ENCODE measurements around the gene GALNT12. TPM values are rescaled to one million over a fixed set of nuclear protein-coding genes. Genes with fewer than 3 reads are reported as not detected.

GALNT12 gene
- total RNA-seq, 1 donor from 2014 or later, result 2.6 TPM

- Histone ChIP-seq H3K36me3 (ENCODE audit: control insufficient read depth, insufficient read depth, low read length) (peaks cover 7% of the 10 kb centered on the region), H3K4me3 (ENCODE audit: low read depth, low read length) (no peak overlapping the region), H3K27me3 (ENCODE audit: control insufficient read depth, insufficient read depth, low read length) (no peaks in the 10 kb centered on the region)
- TF ChIP-seq CTCF (IDR thresholded peaks at IDR 0.05; ENCODE audit: insufficient read depth, low read length, severe bottlenecking), result no peak
- DNase-seq (ENCODE audit: low read depth) (no peak), FAIRE-seq (peak; percentile 70)
Measured at GRCh38 chr9:98778251-98778650, 29.2 kb upstream of the GALNT12 start.

- peaks cover 7% of the 10 kb centered on the region for H3K36me3 ChIP-seq (ENCODE audit: control insufficient read depth, insufficient read depth, low read length)
- no peak overlapping the region for H3K4me3 ChIP-seq (ENCODE audit: low read depth, low read length)
- FAIRE-seq, result peak; percentile 13
- no peak for TF ChIP-seq CTCF (IDR thresholded peaks at IDR 0.05; ENCODE audit: insufficient read depth, low read length, severe bottlenecking)
- no peak for DNase-seq (ENCODE audit: low read depth)
- no peaks in the 10 kb centered on the region for H3K27me3 ChIP-seq (ENCODE audit: control insufficient read depth, insufficient read depth, low read length)
Measured at GRCh38 chr9:98778711-98779530, 28.5 kb upstream of the GALNT12 start.

GRCh38 chr9:98780059-98780749 lies 27.3 kb upstream of the GALNT12 start:
- peaks cover 2% of the 10 kb centered on the region for H3K36me3 ChIP-seq (ENCODE audit: control insufficient read depth, insufficient read depth, low read length)

GRCh38 chr9:98781588-98782383 lies 25.7 kb upstream of the GALNT12 start:
- Histone ChIP-seq H3K27me3 (ENCODE audit: control insufficient read depth, insufficient read depth, low read length) (no peaks in the 10 kb centered on the region), H3K36me3 (ENCODE audit: control insufficient read depth, insufficient read depth, low read length) (peaks cover 2% of the 10 kb centered on the region), H3K4me3 (ENCODE audit: low read depth, low read length) (no peak overlapping the region)
- TF ChIP-seq CTCF (IDR thresholded peaks at IDR 0.05; ENCODE audit: insufficient read depth, low read length, severe bottlenecking), result no peak
- DNase-seq (ENCODE audit: low read depth) (peak; percentile 97), FAIRE-seq (peak; percentile 98)

More at GRCh38 chr9:98780059-98780749, 27.3 kb upstream of the GALNT12 start:
- Histone ChIP-seq H3K4me3 (ENCODE audit: low read depth, low read length) (no peak overlapping the region), H3K27me3 (ENCODE audit: control insufficient read depth, insufficient read depth, low read length) (no peaks in the 10 kb centered on the region)
- TF ChIP-seq CTCF (IDR thresholded peaks at IDR 0.05; ENCODE audit: insufficient read depth, low read length, severe bottlenecking), result no peak
- FAIRE-seq, result no peak
- DNase-seq (ENCODE audit: low read depth), result no peak

GRCh38 chr9:98783518-98784226 lies 23.8 kb upstream of the GALNT12 start:
- peak; percentile 90 for FAIRE-seq
- Histone ChIP-seq H3K4me3 (ENCODE audit: low read depth, low read length) (no peak overlapping the region), H3K27me3 (ENCODE audit: control insufficient read depth, insufficient read depth, low read length) (no peaks in the 10 kb centered on the region), H3K36me3 (ENCODE audit: control insufficient read depth, insufficient read depth, low read length) (peaks cover 5% of the 10 kb centered on the region)
- no peak for TF ChIP-seq CTCF (IDR thresholded peaks at IDR 0.05; ENCODE audit: insufficient read depth, low read length, severe bottlenecking)
- no peak for DNase-seq (ENCODE audit: low read depth)
